ENCODE data around the gene PACS2. TPM values are rescaled to one million over a fixed set of nuclear protein-coding genes. Genes with fewer than 3 reads are reported as not detected.

The PACS2 gene
- total RNA-seq, 4 donors from 2014 or later: 37.1 to 116 (median 52.2) TPM

- no peak overlapping the region for H3K27ac ChIP-seq
- intact Hi-C loops (cut with DNase I; ENCODE audit: low total_unique reads): no loop called here
- H3K4me1 ChIP-seq: peaks cover 0 to 12% of the 10 kb centered on the region in 2 donors
Observed at GRCh38 chr14:105409364-105409763, 94.8 kb downstream of the PACS2 start.

DNA sequence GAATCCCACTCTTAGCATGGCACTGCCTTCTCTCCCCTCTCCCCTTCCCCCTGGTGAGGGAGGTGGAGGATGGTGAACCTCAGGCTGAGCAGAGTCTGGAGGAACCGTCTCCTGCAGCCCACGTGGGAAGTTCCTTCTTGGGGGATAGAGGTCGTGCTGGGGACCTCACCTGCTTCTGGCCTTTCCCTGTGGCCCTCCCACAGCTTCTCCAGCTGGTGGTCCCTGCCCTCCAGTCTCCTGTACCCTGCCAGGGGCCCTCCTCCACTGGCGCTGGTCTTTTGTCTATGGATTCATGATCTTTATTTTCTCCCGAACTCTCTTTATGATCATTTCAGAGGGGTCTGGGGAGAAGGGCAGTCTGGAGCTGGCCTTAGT, 96.1 kb downstream of the PACS2 start:
- H3K4me3 ChIP-seq: no peak overlapping the region
- H3K27me3 ChIP-seq: peaks cover 3 to 17% of the 10 kb centered on the region in 2 donors

More at GRCh38 chr14:105409364-105409763, 94.8 kb downstream of the PACS2 start:
- Histone ChIP-seq H3K4me3 (no peak overlapping the region), H3K9me3 (no peaks in the 10 kb centered on the region), H3K27me3 (peaks cover 3 to 17% of the 10 kb centered on the region in 2 donors), H3K36me3 (no peaks in the 10 kb centered on the region)
- no peak for TF ChIP-seq POLR2A (IDR thresholded peaks at IDR 0.05)
- TF ChIP-seq, protein P1, sequence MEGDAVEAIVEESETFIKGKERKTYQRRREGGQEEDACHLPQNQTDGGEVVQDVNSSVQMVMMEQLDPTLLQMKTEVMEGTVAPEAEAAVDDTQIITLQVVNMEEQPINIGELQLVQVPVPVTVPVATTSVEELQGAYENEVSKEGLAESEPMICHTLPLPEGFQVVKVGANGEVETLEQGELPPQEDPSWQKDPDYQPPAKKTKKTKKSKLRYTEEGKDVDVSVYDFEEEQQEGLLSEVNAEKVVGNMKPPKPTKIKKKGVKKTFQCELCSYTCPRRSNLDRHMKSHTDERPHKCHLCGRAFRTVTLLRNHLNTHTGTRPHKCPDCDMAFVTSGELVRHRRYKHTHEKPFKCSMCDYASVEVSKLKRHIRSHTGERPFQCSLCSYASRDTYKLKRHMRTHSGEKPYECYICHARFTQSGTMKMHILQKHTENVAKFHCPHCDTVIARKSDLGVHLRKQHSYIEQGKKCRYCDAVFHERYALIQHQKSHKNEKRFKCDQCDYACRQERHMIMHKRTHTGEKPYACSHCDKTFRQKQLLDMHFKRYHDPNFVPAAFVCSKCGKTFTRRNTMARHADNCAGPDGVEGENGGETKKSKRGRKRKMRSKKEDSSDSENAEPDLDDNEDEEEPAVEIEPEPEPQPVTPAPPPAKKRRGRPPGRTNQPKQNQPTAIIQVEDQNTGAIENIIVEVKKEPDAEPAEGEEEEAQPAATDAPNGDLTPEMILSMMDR (IDR thresholded peaks at IDR 0.05): no peak
- no peak for DNase-seq

GRCh38 chr14:105411017-105411941, 96.7 kb downstream of the PACS2 start:
- Histone ChIP-seq H3K36me3 (no peaks in the 10 kb centered on the region), H3K4me3 (no peak overlapping the region), H3K27me3 (peaks cover 3 to 17% of the 10 kb centered on the region in 2 donors), H3K9me3 (no peaks in the 10 kb centered on the region), H3K27ac (no peak overlapping the region), H3K4me1 (peaks cover 0 to 12% of the 10 kb centered on the region in 2 donors)
- intact Hi-C loops (cut with DNase I; ENCODE audit: low total_unique reads): no loop called here
- no peak for TF ChIP-seq POLR2A (IDR thresholded peaks at IDR 0.05)
- TF ChIP-seq, protein P1 (IDR thresholded peaks at IDR 0.05): no peak
- DNase-seq: no peak

More for the DNA sequence above, 96.1 kb downstream of the PACS2 start:
- H3K36me3 ChIP-seq: no peaks in the 10 kb centered on the region
- TF ChIP-seq, protein P1 (IDR thresholded peaks at IDR 0.05): no peak
- TF ChIP-seq POLR2A (IDR thresholded peaks at IDR 0.05): no peak
- no peak overlapping the region for H3K27ac ChIP-seq
- peaks cover 0 to 12% of the 10 kb centered on the region in 2 donors for H3K4me1 ChIP-seq
- intact Hi-C loops (cut with DNase I; ENCODE audit: low total_unique reads): no loop called here
- no peaks in the 10 kb centered on the region for H3K9me3 ChIP-seq
- no peak for DNase-seq

GRCh38 chr14:105411985-105412770, 97.6 kb downstream of the PACS2 start:
- DNase-seq: no peak
- Histone ChIP-seq H3K36me3 (no peaks in the 10 kb centered on the region), H3K4me1 (peaks cover 0 to 12% of the 10 kb centered on the region in 2 donors), H3K27me3 (peaks cover 3 to 17% of the 10 kb centered on the region in 2 donors), H3K9me3 (no peaks in the 10 kb centered on the region), H3K4me3 (no peak overlapping the region), H3K27ac (no peak overlapping the region)
- TF ChIP-seq, protein P1 (IDR thresholded peaks at IDR 0.05): no peak
- TF ChIP-seq POLR2A (IDR thresholded peaks at IDR 0.05): no peak
- intact Hi-C loops (cut with DNase I; ENCODE audit: low total_unique reads): no loop called here
